ENCODE results near the gene FIBCD1.
"Not testable (repeated sequence)": the region's sequence is repeated elsewhere in the genome, so short reads cannot be mapped to it uniquely, and the experiment has no call there.

Gene FIBCD1

DNA sequence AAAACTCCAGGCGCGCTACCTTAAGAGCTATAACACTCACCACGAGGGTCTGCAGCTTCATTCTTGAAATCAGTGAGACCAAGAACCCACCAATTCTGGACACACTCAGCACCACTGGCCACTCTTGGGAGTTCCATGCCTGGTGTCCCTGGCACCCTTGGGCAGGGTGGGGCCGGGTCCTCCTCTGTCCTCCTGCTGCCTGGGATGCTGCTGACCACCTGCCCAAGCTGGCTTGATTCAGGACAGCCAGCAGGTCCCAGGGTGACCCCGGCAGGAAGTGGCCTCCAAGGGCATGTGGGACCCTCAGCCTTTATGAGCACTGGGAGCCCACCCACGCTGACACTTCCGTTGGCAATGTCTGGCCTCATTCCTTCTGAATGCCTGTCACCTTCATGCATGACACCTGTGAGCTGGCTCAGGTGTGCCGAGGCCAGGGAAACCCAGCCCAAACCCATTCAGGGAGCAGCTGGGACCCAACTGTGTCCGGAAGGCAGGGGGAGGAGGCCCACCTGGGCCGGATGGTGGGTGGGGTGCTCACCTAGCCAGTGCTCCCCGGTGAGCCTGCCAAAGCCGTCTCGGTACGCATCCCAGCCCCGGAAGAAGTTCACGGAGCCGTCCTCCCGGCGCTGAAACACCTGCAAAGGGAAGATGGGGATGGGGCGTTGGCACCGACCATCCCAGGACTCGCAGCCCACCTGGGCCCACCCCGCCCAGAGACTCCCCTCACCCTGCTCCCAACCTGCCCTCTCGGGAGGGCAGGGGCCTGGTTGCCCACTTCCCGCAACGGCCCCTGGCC is 27.6 kb downstream of the FIBCD1 start:
- Histone ChIP-seq H3K27ac (no peak overlapping the region), H3K9me3 (no peaks in the 10 kb centered on the region), H3K4me1 (peaks cover 0 to 8% (median 4%) of the 10 kb centered on the region in 4 donors), H3K27me3 (peaks cover 0 to 31% of the 10 kb centered on the region in 2 donors), H3K36me3 (no peaks in the 10 kb centered on the region), H3K4me3 (no peak overlapping the region)
- no peak for DNase-seq
- TF ChIP-seq CTCF (IDR thresholded peaks at IDR 0.05) = no peak
- intact Hi-C loops (cut with DNase I; ENCODE audit: low total_unique reads) = no loop called here

DNA sequence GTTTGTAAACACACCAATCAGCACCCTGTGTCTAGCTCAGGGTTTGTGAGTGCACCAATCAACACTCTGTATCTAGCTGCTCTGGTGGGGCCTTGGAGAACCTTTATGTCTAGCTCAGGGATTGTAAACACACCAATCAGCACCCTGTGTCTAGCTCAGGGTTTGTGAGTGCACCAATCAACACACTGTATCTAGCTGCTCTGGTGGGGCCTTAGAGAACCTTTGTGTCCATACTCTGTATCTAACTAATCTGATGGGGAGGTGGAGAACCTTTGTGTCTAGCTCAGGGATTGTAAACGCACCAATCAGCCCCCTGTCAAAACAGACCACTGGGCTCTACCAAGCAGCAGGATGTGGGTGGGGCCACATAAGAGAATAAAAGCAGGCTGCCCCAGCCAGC is 28.4 kb downstream of the FIBCD1 start:
- H3K4me3 ChIP-seq; H3K4me1 ChIP-seq; DNase-seq; H3K27ac ChIP-seq; H3K9me3 ChIP-seq; intact Hi-C loops (cut with DNase I; ENCODE audit: low total_unique reads); H3K36me3 ChIP-seq: not testable (repeated sequence)
- peaks cover 0 to 39% of the 10 kb centered on the region in 2 donors for H3K27me3 ChIP-seq

GRCh38 chr9:130910041-130910440 is 29.0 kb downstream of the FIBCD1 start:
- DNase-seq; H3K4me3 ChIP-seq; H3K36me3 ChIP-seq; H3K27ac ChIP-seq; H3K9me3 ChIP-seq; H3K4me1 ChIP-seq; intact Hi-C loops (cut with DNase I; ENCODE audit: low total_unique reads): not testable (repeated sequence)
- peaks cover 0 to 45% of the 10 kb centered on the region in 2 donors for H3K27me3 ChIP-seq

DNA sequence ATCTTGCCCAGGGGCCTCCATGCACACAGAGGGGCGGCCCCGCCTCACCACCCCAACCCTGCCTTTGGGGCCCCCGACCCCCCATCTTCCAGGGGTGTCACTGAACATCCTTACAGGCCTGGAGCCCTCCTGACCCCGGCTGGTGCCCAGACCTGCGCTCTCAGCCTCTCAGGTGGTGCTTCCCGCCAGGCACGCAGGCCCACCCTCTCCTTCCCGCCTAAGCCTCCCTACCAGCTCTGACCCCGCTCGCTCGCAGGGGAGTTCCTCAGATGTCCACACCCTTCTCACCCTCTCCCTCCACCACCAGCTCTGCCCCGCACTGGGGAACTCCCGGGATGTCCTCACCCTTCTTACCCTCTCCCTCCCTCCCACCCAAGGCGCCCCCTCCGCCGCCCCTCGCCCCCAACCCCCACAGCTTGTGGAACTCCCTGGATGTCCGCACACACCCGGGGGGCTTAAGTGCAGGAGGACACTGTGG is 30.1 kb downstream of the FIBCD1 start:
- Histone ChIP-seq H3K27ac (no peak overlapping the region), H3K9me3 (no peaks in the 10 kb centered on the region), H3K27me3 (peaks cover 0 to 43% of the 10 kb centered on the region in 2 donors), H3K4me1 (peaks cover 0 to 8% (median 4%) of the 10 kb centered on the region in 4 donors), H3K4me3 (no peak overlapping the region), H3K36me3 (no peaks in the 10 kb centered on the region)
- TF ChIP-seq CTCF (IDR thresholded peaks at IDR 0.05) = no peak
- intact Hi-C loops (cut with DNase I; ENCODE audit: low total_unique reads) = no loop called here
- DNase-seq = no peak

DNA sequence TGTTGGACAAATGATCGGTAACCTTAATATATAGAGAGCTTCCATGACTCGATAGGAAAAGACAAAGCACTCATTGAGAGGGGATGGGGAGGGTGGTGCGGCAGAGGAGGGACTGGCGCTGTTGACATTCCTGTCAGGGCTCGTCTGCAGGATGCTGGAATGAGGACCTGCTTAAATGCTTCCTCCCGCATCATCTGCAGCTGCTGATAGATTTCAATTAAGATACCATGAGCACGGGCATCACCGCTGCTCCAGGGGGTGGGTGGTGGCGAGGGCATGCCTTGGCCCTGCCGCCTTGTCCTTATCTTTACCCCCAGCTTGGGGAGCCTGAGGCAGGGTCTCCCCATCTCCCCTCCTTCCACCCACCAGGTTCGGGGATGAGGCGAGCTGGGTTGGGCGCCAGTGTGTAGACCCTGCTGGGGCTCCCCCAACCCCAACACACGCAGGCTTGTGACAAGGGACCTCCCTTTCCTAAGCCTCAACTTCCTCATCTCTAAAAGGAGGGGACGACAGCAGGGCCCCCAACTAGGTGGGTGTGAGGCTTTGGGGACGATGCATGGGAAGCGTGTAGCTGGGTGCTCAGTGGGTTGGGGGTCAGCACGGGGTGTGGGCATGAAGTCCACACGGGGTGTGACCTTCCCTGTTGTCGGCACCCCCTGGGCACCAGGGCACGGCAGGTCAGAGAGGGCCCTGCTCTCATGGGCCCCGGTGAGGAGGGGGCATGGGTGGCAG is 30.7 kb downstream of the FIBCD1 start:
- intact Hi-C loops (cut with DNase I; ENCODE audit: low total_unique reads) = no loop called here

More for the DNA sequence above, 30.7 kb downstream of the FIBCD1 start:
- Histone ChIP-seq H3K4me3 (no peak overlapping the region), H3K27me3 (peaks cover 0 to 49% of the 10 kb centered on the region in 2 donors), H3K9me3 (no peaks in the 10 kb centered on the region), H3K27ac (no peak overlapping the region), H3K4me1 (peaks cover 0 to 8% (median 2%) of the 10 kb centered on the region in 4 donors), H3K36me3 (no peaks in the 10 kb centered on the region)
- no peak for DNase-seq
- TF ChIP-seq CTCF (IDR thresholded peaks at IDR 0.05) = no peak

All from tibial artery (tissue), 4 donors.